A549 (cell line): ENCODE measurements around the gene CDC73. TPM values are rescaled to one million over a fixed set of nuclear protein-coding genes. Genes with fewer than 3 reads are reported as not detected.
"Not testable (repeated sequence)": the region's sequence is repeated elsewhere in the genome, so short reads cannot be mapped to it uniquely, and the experiment has no call there.

Experiments
- ATAC-seq, 2 experiments: fragments of 200-7000 bp in 1 of 2; fragments of >200 bp in 1 of 2; cut with Nextera tagmentation in 1 of 2; cut with Tn5 transposase in 1 of 2; 3 replicates each; pipeline versions ENCODE4 v1.8.0 to v1.9.1; 2018 to 2020; ENCODE audit warnings: mild to moderate bottlenecking in 1 of 2, moderate library complexity in 1 of 2
- CTCF ChIA-PET: fragments of 300-600 bp; sonication (Branson Sonifier 250); formaldehyde crosslinking; extraction: SDS; loops from one replicate; lab custom pipeline; 2021; ENCODE audit warnings: antibody characterized with exemption, inconsistent platforms; lab: Yijun Ruan, JAX
- POLR2A ChIA-PET: fragments of 350-600 bp; formaldehyde crosslinking; extraction: SDS; loops from one replicate; lab custom pipeline; 2021; ENCODE audit warnings: antibody characterized with exemption, inconsistent platforms; lab: Yijun Ruan, JAX
- DNase-seq, 2 experiments: peaks; one replicate each; pipeline versions ENCODE4 v3.0.0 to v3.0.0-alpha.2; 2011 to 2016; ENCODE audit warnings: low read depth in 1 of 2, low spot score in 1 of 2
- FAIRE-seq: peaks from 2 replicates; lab custom pipeline; 2011; peaks lifted over from hg19 to GRCh38; lab: Jason Lieb, UNC
- H3K27ac ChIP-seq, 2 experiments: fragments of >200 bp; sonication (Bioruptor Twin); formaldehyde crosslinking; 3 replicates each; pipeline ENCODE4 v1.5.1; 2016 to 2017
- H3K4me1 ChIP-seq: fragments of >200 bp; sonication (Bioruptor Twin); formaldehyde crosslinking; 3 replicates; pipeline ENCODE4 v1.6.1; 2016
- H3K4me2 ChIP-seq: fragments of >200 bp; sonication (Bioruptor Twin); formaldehyde crosslinking; 3 replicates; pipeline ENCODE4 v1.6.1; 2016
- H3K4me3 ChIP-seq: fragments of >200 bp; sonication (Bioruptor Twin); formaldehyde crosslinking; 3 replicates; pipeline ENCODE4 v1.5.1; 2016
- H3K9me3 ChIP-seq: fragments of >200 bp; sonication (Bioruptor Twin); formaldehyde crosslinking; 3 replicates; pipeline ENCODE4 v1.6.1; 2016
- BCL3 ChIP-seq: fragments of >200 bp; sonication (Bioruptor Twin); formaldehyde crosslinking; IDR thresholded peaks from 3 replicates; pipeline ENCODE4 v1.6.1; 2016
- CHD4 ChIP-seq: fragments of 200-600 bp; sonication (generic); IDR thresholded peaks from 2 replicates; pipeline ENCODE4 v1.6.1; 2016; ENCODE audit warnings: antibody characterized with exemption, mild to moderate bottlenecking, borderline replicate concordance
- EHF ChIP-seq: fragments of 250-450 bp; sonication (Bioruptor Pico); IDR thresholded peaks from 2 replicates; pipeline ENCODE4 v1.5.0; 2020; ENCODE audit warnings: mild to moderate bottlenecking
- ELK1 ChIP-seq: fragments of 150-350 bp; IDR thresholded peaks from 2 replicates; pipeline ENCODE4 v1.6.1; 2014; ENCODE audit warnings: low read depth, mild to moderate bottlenecking, low read length
- HOXB13 ChIP-seq: fragments of 250-450 bp; sonication (Bioruptor Pico); IDR thresholded peaks from 2 replicates; pipeline ENCODE4 v1.5.0; 2020; ENCODE audit warnings: low read depth, mild to moderate bottlenecking, moderate library complexity
- JUN ChIP-seq, 2 experiments: fragments of >200 bp; sonication (Bioruptor Twin); formaldehyde crosslinking; IDR thresholded peaks; 2 replicates in 1 of 2; 3 replicates in 1 of 2; pipeline ENCODE4 v1.6.1; 2016 to 2017
- JUNB ChIP-seq: fragments of >200 bp; sonication (Bioruptor Twin); formaldehyde crosslinking; IDR thresholded peaks from 2 replicates; pipeline ENCODE4 v1.6.1; 2016
- KDM1A ChIP-seq: fragments of 200-600 bp; sonication (generic); IDR thresholded peaks from 2 replicates; pipeline ENCODE4 v1.6.1; 2016; ENCODE audit warnings: low read depth, mild to moderate bottlenecking
- KDM5A ChIP-seq: fragments of 200-600 bp; sonication (generic); IDR thresholded peaks from 2 replicates; pipeline ENCODE4 v1.6.1; 2016; ENCODE audit warnings: antibody characterized with exemption, mild to moderate bottlenecking
- MAZ ChIP-seq: fragments of 150-350 bp; IDR thresholded peaks from 2 replicates; pipeline ENCODE4 v1.6.1; 2014; ENCODE audit warnings: antibody characterized with exemption, low read depth, low read length, borderline replicate concordance
- NPAS2 ChIP-seq: fragments of 250-450 bp; sonication (Bioruptor Pico); IDR thresholded peaks from 2 replicates; pipeline ENCODE4 v1.8.0; 2022; ENCODE audit warnings: mild to moderate bottlenecking, moderate library complexity, borderline replicate concordance
- PBX3 ChIP-seq: IDR thresholded peaks from 2 replicates; pipeline ENCODE4 v1.6.1; 2012
- POLR2A ChIP-seq: IDR thresholded peaks from 2 replicates; pipeline ENCODE4 v1.6.1; 2012; ENCODE audit warnings: mild to moderate bottlenecking, low read length
- POLR2AphosphoS2 ChIP-seq: conservative IDR thresholded peaks from 2 replicates; pipeline ENCODE4 v1.6.1; 2012; ENCODE audit warnings: low read length, improper control_type of control experiment, inconsistent platforms
- RCOR1 ChIP-seq: fragments of 150-350 bp; IDR thresholded peaks from 2 replicates; pipeline ENCODE4 v1.6.1; 2014; ENCODE audit warnings: antibody characterized with exemption, low read length, low read depth
- RFX5 ChIP-seq: fragments of 450-650 bp; IDR thresholded peaks from 2 replicates; pipeline ENCODE4 v1.7.1; 2014; ENCODE audit warnings: antibody characterized with exemption, mild to moderate bottlenecking, moderate library complexity
- SREBF2 ChIP-seq: fragments of 450-650 bp; IDR thresholded peaks from 2 replicates; pipeline ENCODE4 v1.6.1; 2014; ENCODE audit warnings: mild to moderate bottlenecking, moderate library complexity
- TFCP2L1 ChIP-seq: fragments of 250-450 bp; sonication (Bioruptor Pico); IDR thresholded peaks from 2 replicates; pipeline ENCODE4 v1.5.0; 2021; ENCODE audit warnings: mild to moderate bottlenecking
- USF2 ChIP-seq: fragments of 450-650 bp; IDR thresholded peaks from 2 replicates; pipeline ENCODE4 v1.6.1; 2014; ENCODE audit warnings: antibody characterized with exemption
- WGBS: methylation state at CpG from one replicate; pipeline ENCODE4 v1.1.6; 2017; ENCODE audit errors: missing lambda C conversion rate; 5-methylcytosine and 5-hydroxymethylcytosine counted together
- polyA plus RNA-seq, 4 experiments: library from polyadenylated mRNA; depleted of rRNA in 3 of 4; stranded (reverse); fragments of >200 nt; fragmentation: RNase III in 1 of 4; extraction: RNeasy Plus Mini Kit Qiagen cat#74134 plus additional on column Dnase treatment in 1 of 4; gene quantifications; 2 replicates in 3 of 4; 3 replicates in 1 of 4; pipeline ENCODE4 v1.2.3, GENCODE V29; 2011 to 2017

The CDC73 gene
- polyA plus RNA-seq, 2 of the 4 experiments (the other 2 are of a cell fraction), result 42.2 to 77.9 TPM

- peaks cover 10% of the 10 kb centered on the region; the same call in 2 of the 3 replicates for H3K4me1 ChIP-seq
- ATAC-seq, result no peak
- no peak overlapping the region for H3K4me2 ChIP-seq
- H3K9me3 ChIP-seq, result no peaks in the 10 kb centered on the region
- ChIA-PET CTCF (no interaction called here), POLR2A (no interaction called here)
- H3K4me3 ChIP-seq, result no peak overlapping the region
- TF ChIP-seq NPAS2 (CRISPR knock-in tag) (no peak), POLR2A (no peak), EHF (CRISPR knock-in tag) (no peak), HOXB13 (CRISPR knock-in tag) (no peak), JUN (IDR thresholded peaks at IDR 0.05) (no peak), RFX5 (no peak), PBX3 (no peak), BCL3 (no peak), ELK1 (no peak), RCOR1 (no peak), CHD4 (no peak), TFCP2L1 (CRISPR knock-in tag) (no peak), KDM1A (no peak), POLR2AphosphoS2 (no peak), USF2 (no peak), JUNB (no peak), MAZ (no peak)
- H3K27ac ChIP-seq, result no peak overlapping the region
- FAIRE-seq, result no peak
- no peak for DNase-seq
These were observed 162.4 kb downstream of the CDC73 start for GRCh38 chr1:193284219-193284618.

GRCh38 chr1:193285641-193286040 is 163.8 kb downstream of the CDC73 start:
- POLR2A ChIA-PET, result no interaction called here
- ATAC-seq (no peak), FAIRE-seq (no peak)
- no peaks in the 10 kb centered on the region for H3K9me3 ChIP-seq
- H3K4me3 ChIP-seq, result no peak overlapping the region
- TF ChIP-seq JUN (IDR thresholded peaks at IDR 0.05) (no peak), SREBF2 (no peak), KDM5A (no peak)
- TF ChIP-seq, all 56 proteins: peak for 0
- CTCF ChIA-PET, result no interaction called here
- Histone ChIP-seq H3K4me2 (no peak overlapping the region), H3K27ac (no peak overlapping the region), H3K4me1 (peaks cover 10% of the 10 kb centered on the region; the same call in 2 of the 3 replicates)
- DNase-seq, result no peak

GRCh38 chr1:193288548-193289080 is 166.8 kb downstream of the CDC73 start:
- H3K9me3 ChIP-seq, CTCF ChIA-PET, FAIRE-seq, H3K4me2 ChIP-seq, POLR2A ChIA-PET, ATAC-seq, DNase-seq, H3K27ac ChIP-seq, H3K4me1 ChIP-seq, H3K4me3 ChIP-seq: not testable (repeated sequence)
- 94% methylated on average over 2 of the region's 2 CpGs for WGBS
